Loucy (cell line): ENCODE data around the gene NADK2.

Experiments used
- H2AFZ ChIP-seq: fragments of 200-600 bp; sonication (generic); 2 replicates; pipeline ENCODE4 v1.6.0; 2016; ENCODE audit warnings: antibody characterized with exemption, mild to moderate bottlenecking, low read length, moderate library complexity
- H3F3A ChIP-seq: fragments of 200-600 bp; 2 replicates; pipeline ENCODE4 v1.6.0; 2016; ENCODE audit warnings: antibody characterized with exemption, low read depth, mild to moderate bottlenecking
- H3K27me3 ChIP-seq: fragments of 200-600 bp; sonication (generic); 2 replicates; pipeline ENCODE4 v1.6.1; 2014; ENCODE audit warnings: low read length, mild to moderate bottlenecking; ENCODE audit not compliant: insufficient read depth, poor library complexity, severe bottlenecking
- H3K36me3 ChIP-seq: fragments of 200-600 bp; sonication (generic); 2 replicates; pipeline ENCODE4 v1.6.1; 2016; ENCODE audit warnings: low read length; ENCODE audit not compliant: insufficient read depth
- H3K4me1 ChIP-seq: fragments of 200-600 bp; sonication (generic); 2 replicates; pipeline ENCODE4 v1.5.1; 2014; ENCODE audit warnings: low read length, mild to moderate bottlenecking; ENCODE audit not compliant: insufficient read depth, poor library complexity, severe bottlenecking
- H3K4me2 ChIP-seq: fragments of 200-600 bp; sonication (generic); 2 replicates; pipeline ENCODE4 v1.6.0; 2014; ENCODE audit warnings: antibody characterized with exemption, low read length, low read depth, mild to moderate bottlenecking; ENCODE audit not compliant: poor library complexity, severe bottlenecking
- H3K4me3 ChIP-seq: fragments of 200-600 bp; sonication (generic); 2 replicates; pipeline ENCODE4 v1.5.1; 2014; ENCODE audit warnings: low read length, mild to moderate bottlenecking, mixed read lengths; ENCODE audit not compliant: poor library complexity, severe bottlenecking
- H3K79me2 ChIP-seq: fragments of 200-600 bp; sonication (generic); 2 replicates; pipeline ENCODE4 v1.6.1; 2014; ENCODE audit warnings: low read length; ENCODE audit not compliant: insufficient read depth
- H3K9ac ChIP-seq: fragments of 200-600 bp; sonication (generic); 2 replicates; pipeline ENCODE4 v1.6.0; 2014; ENCODE audit warnings: mild to moderate bottlenecking, low read depth, low read length, moderate library complexity; ENCODE audit not compliant: poor library complexity, severe bottlenecking
- H3K9me2 ChIP-seq: fragments of 200-600 bp; sonication (generic); replicated peaks from 2 replicates; pipeline ENCODE4 v1.6.1; 2016; ENCODE audit warnings: low read depth, low read length, mixed read lengths
- H3K9me3 ChIP-seq: fragments of 200-600 bp; sonication (generic); 2 replicates; pipeline ENCODE4 v1.6.1; 2014; ENCODE audit warnings: mild to moderate bottlenecking, antibody characterized with exemption, low read length, low read depth; ENCODE audit not compliant: insufficient read depth
- H4K20me1 ChIP-seq: fragments of 200-600 bp; sonication (generic); 2 replicates; pipeline ENCODE4 v1.6.0; 2014; ENCODE audit warnings: antibody characterized with exemption, low read length, mild to moderate bottlenecking; ENCODE audit not compliant: insufficient read depth, poor library complexity, severe bottlenecking
- CTCF ChIP-seq: fragments of 200-600 bp; sonication (generic); conservative IDR thresholded peaks from 2 replicates; pipeline ENCODE4 v1.5.1; 2014; ENCODE audit warnings: mild to moderate bottlenecking, antibody characterized with exemption, low read length
- EZH2phosphoT487 ChIP-seq: fragments of 200-600 bp; IDR thresholded peaks from 2 replicates; pipeline ENCODE4 v1.6.1; 2018; ENCODE audit warnings: antibody characterized with exemption, mild to moderate bottlenecking, moderate library complexity, borderline replicate concordance

Gene NADK2

DNA sequence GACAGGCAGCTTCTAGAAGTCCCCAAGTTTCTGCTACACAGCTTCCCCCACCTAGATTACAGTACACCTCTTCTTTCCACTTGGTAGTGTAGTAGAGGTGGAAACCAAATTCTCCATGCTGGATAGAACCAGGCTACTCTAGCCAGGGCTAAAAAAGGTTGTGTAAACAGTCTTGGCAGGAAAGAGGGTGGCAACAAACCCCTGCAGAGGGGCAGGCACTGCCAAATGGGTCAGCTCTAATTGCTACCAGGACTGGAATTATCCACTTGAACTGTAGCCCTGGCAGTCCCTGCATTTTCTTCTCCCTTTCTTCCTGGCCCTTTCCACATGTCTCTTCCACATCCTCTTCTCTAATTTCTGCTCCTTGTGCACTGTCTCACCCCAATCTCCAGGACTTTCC lies 35.1 kb upstream of the NADK2 start:
- Histone ChIP-seq H3K36me3 (no peaks in the 10 kb centered on the region), H3K79me2 (no peaks in the 10 kb centered on the region), H3K27me3 (no peaks in the 10 kb centered on the region), H3K4me2 (no peak overlapping the region), H3K9me2 (no peaks in the 10 kb centered on the region), H4K20me1 (no peaks in the 10 kb centered on the region), H3K4me3 (no peak overlapping the region), H3K9ac (no peak overlapping the region), H2AFZ (no peak overlapping the region), H3K4me1 (peaks cover 5% of the 10 kb centered on the region), H3F3A (no peaks in the 10 kb centered on the region), H3K9me3 (no peaks in the 10 kb centered on the region)
- TF ChIP-seq EZH2phosphoT487: no peak
- no peak for TF ChIP-seq CTCF

- Histone ChIP-seq H3K4me2 (no peak overlapping the region), H2AFZ (peak overlapping the region; percentile 30; the same call in 1 of the 2 replicates), H3K4me1 (peaks cover 5% of the 10 kb centered on the region), H3K9ac (no peak overlapping the region), H3F3A (no peaks in the 10 kb centered on the region), H3K79me2 (no peaks in the 10 kb centered on the region), H3K9me3 (no peaks in the 10 kb centered on the region), H3K27me3 (no peaks in the 10 kb centered on the region), H3K9me2 (no peaks in the 10 kb centered on the region), H4K20me1 (no peaks in the 10 kb centered on the region), H3K4me3 (no peak overlapping the region), H3K36me3 (no peaks in the 10 kb centered on the region)
- TF ChIP-seq CTCF (no peak), EZH2phosphoT487 (no peak)
Observed at GRCh38 chr5:36273809-36274526, 32.2 kb upstream of the NADK2 start.

GRCh38 chr5:36272136-36272690 lies 30.5 kb upstream of the NADK2 start:
- no peaks in the 10 kb centered on the region for H3K9me3 ChIP-seq
- no peak for TF ChIP-seq CTCF
- TF ChIP-seq EZH2phosphoT487: no peak
- no peak overlapping the region for H3K4me2 ChIP-seq
- H3K79me2 ChIP-seq: no peaks in the 10 kb centered on the region
- no peak overlapping the region for H3K9ac ChIP-seq
- no peaks in the 10 kb centered on the region for H4K20me1 ChIP-seq
- H3K4me1 ChIP-seq: peaks cover 5% of the 10 kb centered on the region
- no peaks in the 10 kb centered on the region for H3K36me3 ChIP-seq
- no peaks in the 10 kb centered on the region for H3K9me2 ChIP-seq
- no peaks in the 10 kb centered on the region for H3F3A ChIP-seq
- no peak overlapping the region for H2AFZ ChIP-seq
- no peak overlapping the region for H3K4me3 ChIP-seq
- H3K27me3 ChIP-seq: no peaks in the 10 kb centered on the region
